PC-3 (cell line): ENCODE results near the gene SLC12A1. TPM values are rescaled to one million over a fixed set of nuclear protein-coding genes. Genes with fewer than 3 reads are reported as not detected.

ENCODE experiments used
- ATAC-seq: fragments of 200-7000 bp; cut with Tn5 transposase; 2 replicates; pipeline ENCODE4 v1.9.1; 2020; ENCODE audit warnings: mild to moderate bottlenecking, moderate library complexity
- BruUV-seq: library from RNA; stranded (reverse); fragments of 400-500 nt; replicated peaks from 2 replicates; lab custom pipeline; 2021; lab: Mats Ljungman, UMichigan
- CTCF ChIA-PET: fragments of 300-600 bp; sonication (Branson Sonifier 250); formaldehyde crosslinking; loops from one replicate; lab custom pipeline; 2022; ENCODE audit warnings: antibody characterized with exemption; lab: Charles Lee
- POLR2A ChIA-PET: fragments of 300-600 bp; sonication (Branson Sonifier 250); formaldehyde crosslinking; loops from one replicate; lab custom pipeline; 2022; ENCODE audit warnings: antibody characterized with exemption; ENCODE audit not compliant: unreplicated experiment; lab: Charles Lee
- DNase-seq: peaks from one replicate; pipeline ENCODE4 v3.0.0-alpha.2; 2015
- H2AFZ ChIP-seq: fragments of 300-600 bp; sonication (generic); 2 replicates; pipeline ENCODE4 v1.6.0; 2016; ENCODE audit warnings: antibody characterized with exemption, low read length
- H3F3A ChIP-seq: fragments of 300-600 bp; sonication (generic); one replicate; pipeline ENCODE4 v1.6.0; 2017; ENCODE audit warnings: antibody characterized with exemption, low read length, control low read depth, mild to moderate bottlenecking; ENCODE audit not compliant: unreplicated experiment
- H3K27ac ChIP-seq: fragments of 300-600 bp; sonication (generic); 2 replicates; pipeline ENCODE4 v1.5.1; 2016; ENCODE audit warnings: mild to moderate bottlenecking, low read length
- H3K27me3 ChIP-seq: fragments of 300-600 bp; sonication (generic); 2 replicates; pipeline ENCODE4 v1.6.1; 2016; ENCODE audit warnings: low read length, mixed read lengths
- H3K36me3 ChIP-seq: fragments of 300-600 bp; sonication (generic); 2 replicates; pipeline ENCODE4 v1.6.1; 2016; ENCODE audit warnings: low read depth, mixed run types, low read length, mixed read lengths
- H3K4me1 ChIP-seq: fragments of 300-600 bp; sonication (generic); 2 replicates; pipeline ENCODE4 v1.5.1; 2016; ENCODE audit warnings: low read length; ENCODE audit not compliant: insufficient read depth
- H3K4me2 ChIP-seq: fragments of 300-600 bp; sonication (generic); 2 replicates; pipeline ENCODE4 v1.6.0; 2016; ENCODE audit warnings: low read length
- H3K4me3 ChIP-seq: fragments of 300-600 bp; sonication (generic); 2 replicates; pipeline ENCODE4 v1.5.1; 2016; ENCODE audit warnings: mild to moderate bottlenecking, low read length, mixed read lengths
- H3K79me2 ChIP-seq: fragments of 300-600 bp; sonication (generic); 2 replicates; pipeline ENCODE4 v1.6.1; 2017; ENCODE audit warnings: low read length, mixed read lengths
- H3K9ac ChIP-seq: fragments of 300-600 bp; sonication (generic); 2 replicates; pipeline ENCODE4 v1.6.0; 2016; ENCODE audit warnings: mild to moderate bottlenecking, low read length
- H3K9me2 ChIP-seq: fragments of 300-600 bp; sonication (generic); replicated peaks from 2 replicates; pipeline ENCODE4 v1.6.1; 2016; ENCODE audit warnings: mixed run types, low read length, mixed read lengths
- H3K9me3 ChIP-seq: fragments of 300-600 bp; sonication (generic); 2 replicates; pipeline ENCODE4 v1.6.1; 2016; ENCODE audit warnings: low read length, mixed read lengths
- H4K20me1 ChIP-seq: fragments of 300-600 bp; sonication (generic); 2 replicates; pipeline ENCODE4 v1.6.1; 2016; ENCODE audit warnings: low read length, mixed read lengths
- CTCF ChIP-seq: fragments of 300-600 bp; sonication (generic); conservative IDR thresholded peaks from 2 replicates; pipeline ENCODE4 v1.5.1; 2017; ENCODE audit warnings: antibody characterized with exemption, low read depth, mild to moderate bottlenecking, low read length
- EZH2 ChIP-seq: fragments of 300-600 bp; sonication (generic); IDR thresholded peaks from one replicate; pipeline ENCODE4 v1.6.1; 2017; ENCODE audit warnings: antibody characterized with exemption, mild to moderate bottlenecking, low read length; ENCODE audit not compliant: unreplicated experiment
- EZH2phosphoT487 ChIP-seq: fragments of 300-600 bp; sonication (generic); IDR thresholded peaks from 2 replicates; pipeline ENCODE4 v1.6.1; 2018; ENCODE audit warnings: mild to moderate bottlenecking, antibody characterized with exemption, low read length, borderline replicate concordance
- intact Hi-C: fragments of 100-400 bp; cut with micrococcal nuclease; formaldehyde crosslinking; loops from 2 replicates; pipeline ENCODE4 v1.9.0; 2023
- total RNA-seq: library from RNA; depleted of rRNA; stranded (reverse); fragments of >200 nt; gene quantifications from 2 replicates; pipeline ENCODE4 v1.2.3, GENCODE V29; 2014

The SLC12A1 gene
- total RNA-seq, 1 experiment from 2014 or later: not detected

- H3F3A ChIP-seq: no peaks in the 10 kb centered on the region
- no peaks in the 10 kb centered on the region for H3K9me3 ChIP-seq
- TF ChIP-seq EZH2phosphoT487 (no peak), CTCF (no peak), EZH2 (no peak)
- no peaks in the 10 kb centered on the region for H3K36me3 ChIP-seq
- intact Hi-C loops: no loop called here
- ChIA-PET CTCF (no interaction called here), POLR2A (no interaction called here)
- H3K4me3 ChIP-seq: no peak overlapping the region
- no peak overlapping the region for H3K9ac ChIP-seq
- no peak overlapping the region for H2AFZ ChIP-seq
- H3K79me2 ChIP-seq: no peaks in the 10 kb centered on the region
- no peak for ATAC-seq
- no peaks in the 10 kb centered on the region for H3K9me2 ChIP-seq
- H3K27ac ChIP-seq: no peak overlapping the region
- H4K20me1 ChIP-seq: no peaks in the 10 kb centered on the region
- H3K27me3 ChIP-seq: no peaks in the 10 kb centered on the region
- no peak overlapping the region for H3K4me2 ChIP-seq
- no peaks in the 10 kb centered on the region for H3K4me1 ChIP-seq
- no TSS peak for BruUV-seq
- DNase-seq: no peak
These were observed 91.6 kb downstream of the SLC12A1 start for GRCh38 chr15:48297668-48298067.

- Histone ChIP-seq H2AFZ (no peak overlapping the region), H3K9me2 (no peaks in the 10 kb centered on the region), H3K27me3 (no peaks in the 10 kb centered on the region), H3K79me2 (no peaks in the 10 kb centered on the region), H3K4me2 (no peak overlapping the region), H3K9ac (no peak overlapping the region), H3F3A (no peaks in the 10 kb centered on the region), H3K4me1 (no peaks in the 10 kb centered on the region), H4K20me1 (no peaks in the 10 kb centered on the region), H3K9me3 (no peaks in the 10 kb centered on the region), H3K4me3 (no peak overlapping the region), H3K36me3 (no peaks in the 10 kb centered on the region), H3K27ac (no peak overlapping the region)
- TF ChIP-seq EZH2 (no peak), EZH2phosphoT487 (no peak), CTCF (no peak)
- intact Hi-C loops: no loop called here
- CTCF ChIA-PET: no interaction called here
- POLR2A ChIA-PET: no interaction called here
- ATAC-seq: no peak
- DNase-seq: no peak
- BruUV-seq: no TSS peak
These were observed 92.8 kb downstream of the SLC12A1 start for GRCh38 chr15:48298914-48299313.

- H3K4me3 ChIP-seq: no peak overlapping the region
- H3K9me2 ChIP-seq: no peaks in the 10 kb centered on the region
- no peak overlapping the region for H2AFZ ChIP-seq
- intact Hi-C loops: no loop called here
- no peak overlapping the region for H3K27ac ChIP-seq
- no peaks in the 10 kb centered on the region for H3F3A ChIP-seq
- no peaks in the 10 kb centered on the region for H4K20me1 ChIP-seq
- H3K9me3 ChIP-seq: no peaks in the 10 kb centered on the region
- H3K9ac ChIP-seq: no peak overlapping the region
- ATAC-seq (no peak), DNase-seq (no peak)
- no peaks in the 10 kb centered on the region for H3K36me3 ChIP-seq
- no peak overlapping the region for H3K4me2 ChIP-seq
- H3K4me1 ChIP-seq: no peaks in the 10 kb centered on the region
- H3K27me3 ChIP-seq: no peaks in the 10 kb centered on the region
- TF ChIP-seq EZH2phosphoT487 (no peak), EZH2 (no peak), CTCF (no peak)
- CTCF ChIA-PET: no interaction called here
- BruUV-seq: no TSS peak
- POLR2A ChIA-PET: no interaction called here
- H3K79me2 ChIP-seq: no peaks in the 10 kb centered on the region
These were observed 93.9 kb downstream of the SLC12A1 start for GRCh38 chr15:48300038-48300437.
